Thyroid gland (tissue), 4 donors: Measurements from ENCODE around the gene TENT4B.

Experiments
- CTCF ChIP-seq, 6 experiments: fragments of 200-600 bp in 3 of 6; fragments of 450-650 bp in 3 of 6; sonication (generic) in 3 of 6; IDR thresholded peaks; one replicate each; pipeline ENCODE4 v1.5.1; 2016 to 2019; ENCODE audit warnings: antibody characterized with exemption in 6 of 6, mild to moderate bottlenecking in 2 of 6, inconsistent platforms in 1 of 6, moderate library complexity in 1 of 6
- POLR2A ChIP-seq, 2 donors: fragments of 450-650 bp; IDR thresholded peaks; one replicate each; pipeline ENCODE4 v1.6.1; 2017; ENCODE audit warnings: antibody characterized with exemption in 2 of 2, mild to moderate bottlenecking in 2 of 2, moderate library complexity in 1 of 2

- TF ChIP-seq CTCF (IDR thresholded peaks at IDR 0.05), result no peak
- no peak for TF ChIP-seq POLR2A (IDR thresholded peaks at IDR 0.05)
These were observed 13.5 kb upstream of the TENT4B start for GRCh38 chr16:50139580-50139979.
